ENCODE results near the gene ABHD17A. TPM values are rescaled to one million over a fixed set of nuclear protein-coding genes. Genes with fewer than 3 reads are reported as not detected.

ABHD17A gene
- total RNA-seq, 1 experiment from 2014 or later: 68.2 TPM

- Histone ChIP-seq H3K4me1 (ENCODE audit: control insufficient read depth in 1 of 2, insufficient read depth in 2 of 2, low read length in 2 of 2) (no peaks in the 10 kb centered on the region), H3K9ac (ENCODE audit: low read length) (no peak overlapping the region), H3K27ac (ENCODE audit: low read depth, low read length) (no peak overlapping the region), H2AFZ (ENCODE audit: low read depth, low read length, poor library complexity, severe bottlenecking) (no peak overlapping the region), H4K20me1 (ENCODE audit: insufficient read depth) (no peaks in the 10 kb centered on the region), H3K9me3 (ENCODE audit: control insufficient read depth in 1 of 2, insufficient read depth in 1 of 2, low read depth in 1 of 2, low read length in 2 of 2) (no peaks in the 10 kb centered on the region), H3K36me3 (ENCODE audit: control insufficient read depth in 1 of 2, insufficient read depth in 2 of 2, low read length in 2 of 2) (peaks cover 11 to 13% of the 10 kb centered on the region in 2 experiments; a peak in 3 of 4 replicates), H3K4me3 (replicated peaks in 1 of 2; ENCODE audit: low read depth in 1 of 2, low read length in 2 of 2) (no peak overlapping the region), H3K27me3 (ENCODE audit: insufficient read depth, low read length) (no peaks in the 10 kb centered on the region), H3K9me2 (ENCODE audit: insufficient read depth) (no peaks in the 10 kb centered on the region), H3K79me2 (ENCODE audit: insufficient read depth, low read length) (peaks cover 24% of the 10 kb centered on the region), H3K4me2 (ENCODE audit: low read length) (no peak overlapping the region)
- CTCF ChIA-PET: no interaction called here
- DNase-seq (ENCODE audit: low read depth, low spot score) (no peak), ATAC-seq (no peak)
- intact Hi-C loops (cut with micrococcal nuclease): no loop called here
- no TSS peak for BruUV-seq (replicated peaks)
- TF ChIP-seq EGR1 (IDR thresholded peaks at IDR 0.05; ENCODE audit: low read depth) (no peak), ELF1 (IDR thresholded peaks at IDR 0.05; ENCODE audit: borderline replicate concordance, low read depth) (no peak), EZH2phosphoT487 (IDR thresholded peaks at IDR 0.05; ENCODE audit: borderline replicate concordance) (no peak), POLR2AphosphoS5 (IDR thresholded peaks at IDR 0.05; ENCODE audit: low read depth, low read length) (no peak), SIN3A (IDR thresholded peaks at IDR 0.05; ENCODE audit: low read depth) (no peak), JUND (IDR thresholded peaks at IDR 0.05) (no peak), ATF3 (IDR thresholded peaks at IDR 0.05) (no peak)
- RAD21 ChIA-PET (ENCODE audit: low non-redundant PET in 1 of 2, low total read pairs in 2 of 2, uncharacterized antibody in 2 of 2, unreplicated experiment in 2 of 2): no interaction called here
- POLR2A ChIA-PET: no interaction called here
Measured at GRCh38 chr19:1917926-1918325, 32.6 kb upstream of the ABHD17A start.

- Histone ChIP-seq H3K27ac (ENCODE audit: low read depth, low read length) (no peak overlapping the region), H3K27me3 (ENCODE audit: insufficient read depth, low read length) (no peaks in the 10 kb centered on the region), H3K9ac (ENCODE audit: low read length) (no peak overlapping the region), H3K4me3 (replicated peaks in 1 of 2; ENCODE audit: low read depth in 1 of 2, low read length in 2 of 2) (no peak overlapping the region), H4K20me1 (ENCODE audit: insufficient read depth) (no peaks in the 10 kb centered on the region), H3K79me2 (ENCODE audit: insufficient read depth, low read length) (peaks cover 31% of the 10 kb centered on the region), H3K9me2 (ENCODE audit: insufficient read depth) (no peaks in the 10 kb centered on the region), H3K36me3 (ENCODE audit: control insufficient read depth in 1 of 2, insufficient read depth in 2 of 2, low read length in 2 of 2) (peaks cover 13 to 14% of the 10 kb centered on the region in 2 experiments; a peak in 3 of 4 replicates), H3K4me2 (ENCODE audit: low read length) (no peak overlapping the region), H3K4me1 (ENCODE audit: control insufficient read depth in 1 of 2, insufficient read depth in 2 of 2, low read length in 2 of 2) (no peaks in the 10 kb centered on the region), H3K9me3 (ENCODE audit: control insufficient read depth in 1 of 2, insufficient read depth in 1 of 2, low read depth in 1 of 2, low read length in 2 of 2) (no peaks in the 10 kb centered on the region), H2AFZ (ENCODE audit: low read depth, low read length, poor library complexity, severe bottlenecking) (no peak overlapping the region)
- TF ChIP-seq TCF7L2 (IDR thresholded peaks at IDR 0.05; ENCODE audit: borderline replicate concordance, extremely low read depth, insufficient read depth, insufficient read length): no peak
- no TSS peak for BruUV-seq (replicated peaks)
- ATAC-seq (no peak), DNase-seq (ENCODE audit: low read depth, low spot score) (no peak)
- CTCF ChIA-PET: no interaction called here
- POLR2A ChIA-PET: no interaction called here
- intact Hi-C loops (cut with micrococcal nuclease): no loop called here
- RAD21 ChIA-PET (ENCODE audit: low non-redundant PET in 1 of 2, low total read pairs in 2 of 2, uncharacterized antibody in 2 of 2, unreplicated experiment in 2 of 2): no interaction called here
Measured at GRCh38 chr19:1917146-1917545, 31.9 kb upstream of the ABHD17A start.
